Type B pancreatic cell (in vitro differentiated cells): Measurements from ENCODE around the gene EIPR1. TPM values are rescaled to one million over a fixed set of nuclear protein-coding genes. Genes with fewer than 3 reads are reported as not detected.

Experiments used
- DNase-seq: peaks from one replicate; pipeline ENCODE4 v3.0.0; 2021; ENCODE audit warnings: mixed read lengths; ENCODE audit not compliant: unreplicated experiment; ENCODE audit errors: extremely low spot score
- H3K27ac Mint-ChIP-seq: 2 replicates; pipeline ENCODE4 v1.8.0; 2021; ENCODE audit warnings: mild to moderate bottlenecking, mixed read lengths
- H3K27me3 Mint-ChIP-seq: 2 replicates; pipeline ENCODE4 v1.8.0; 2021; ENCODE audit warnings: mixed read lengths
- H3K36me3 Mint-ChIP-seq: 2 replicates; pipeline ENCODE4 v1.8.0; 2021; ENCODE audit warnings: mixed read lengths
- H3K4me1 Mint-ChIP-seq: one replicate; pipeline ENCODE4 v1.8.0; 2021; ENCODE audit warnings: mixed read lengths; ENCODE audit not compliant: unreplicated experiment
- H3K4me3 Mint-ChIP-seq: 2 replicates; pipeline ENCODE4 v1.8.0; 2021; ENCODE audit warnings: mild to moderate bottlenecking, mixed read lengths
- H3K9me3 Mint-ChIP-seq: 2 replicates; pipeline ENCODE4 v1.8.0; 2021; ENCODE audit warnings: mixed read lengths
- total RNA-seq: library from RNA; stranded (reverse); gene quantifications from 2 replicates; pipeline ENCODE4 v1.2.1, GENCODE V29; 2021; ENCODE audit warnings: low replicate concordance
- TF ChIP-seq, protein P1 (sequence below): fragments of 200-600 bp; sonication (generic); conservative IDR thresholded peaks from 2 replicates; pipeline ENCODE4 v1.5.0; 2021; ENCODE audit warnings: antibody characterized with exemption, mild to moderate bottlenecking

EIPR1 gene
- total RNA-seq, 1 donor from 2014 or later, result 24.9 TPM

DNA sequence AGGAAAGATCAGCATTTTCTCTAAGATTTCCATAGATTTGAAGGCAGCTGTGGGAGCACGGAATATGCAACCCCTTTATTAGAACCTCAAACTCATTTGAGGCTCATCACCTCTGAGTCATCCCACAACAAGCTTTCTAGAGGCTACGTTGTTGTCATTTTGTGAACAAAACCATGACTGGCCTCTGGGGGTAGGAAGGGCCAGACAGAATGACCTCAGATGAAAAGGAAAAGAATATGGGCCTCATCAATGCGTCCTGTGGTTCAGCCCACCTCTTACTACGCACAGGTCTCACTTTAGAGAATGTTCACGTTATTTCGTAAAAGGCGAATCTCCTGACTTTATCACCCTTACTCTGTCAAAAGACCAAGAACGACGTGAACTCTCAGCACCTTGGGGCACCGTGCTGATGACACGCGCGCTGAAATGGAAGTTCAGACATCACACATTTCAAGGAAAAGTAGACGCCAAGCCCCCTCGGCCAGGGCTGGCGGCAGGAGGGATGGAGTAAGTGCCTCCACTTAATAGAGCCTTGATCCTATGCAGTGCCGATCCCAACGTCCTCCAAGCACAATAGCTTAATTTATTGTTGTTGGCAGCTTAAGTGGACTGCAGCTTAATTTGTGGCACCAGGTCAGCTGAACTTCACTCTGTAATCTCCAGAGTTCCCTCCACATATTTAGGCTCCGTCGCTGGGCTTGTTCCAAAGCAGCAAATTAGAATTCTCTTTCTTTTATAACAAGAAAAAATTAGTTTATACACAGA lies 208.3 kb downstream of the EIPR1 start:
- TF ChIP-seq, protein P1, sequence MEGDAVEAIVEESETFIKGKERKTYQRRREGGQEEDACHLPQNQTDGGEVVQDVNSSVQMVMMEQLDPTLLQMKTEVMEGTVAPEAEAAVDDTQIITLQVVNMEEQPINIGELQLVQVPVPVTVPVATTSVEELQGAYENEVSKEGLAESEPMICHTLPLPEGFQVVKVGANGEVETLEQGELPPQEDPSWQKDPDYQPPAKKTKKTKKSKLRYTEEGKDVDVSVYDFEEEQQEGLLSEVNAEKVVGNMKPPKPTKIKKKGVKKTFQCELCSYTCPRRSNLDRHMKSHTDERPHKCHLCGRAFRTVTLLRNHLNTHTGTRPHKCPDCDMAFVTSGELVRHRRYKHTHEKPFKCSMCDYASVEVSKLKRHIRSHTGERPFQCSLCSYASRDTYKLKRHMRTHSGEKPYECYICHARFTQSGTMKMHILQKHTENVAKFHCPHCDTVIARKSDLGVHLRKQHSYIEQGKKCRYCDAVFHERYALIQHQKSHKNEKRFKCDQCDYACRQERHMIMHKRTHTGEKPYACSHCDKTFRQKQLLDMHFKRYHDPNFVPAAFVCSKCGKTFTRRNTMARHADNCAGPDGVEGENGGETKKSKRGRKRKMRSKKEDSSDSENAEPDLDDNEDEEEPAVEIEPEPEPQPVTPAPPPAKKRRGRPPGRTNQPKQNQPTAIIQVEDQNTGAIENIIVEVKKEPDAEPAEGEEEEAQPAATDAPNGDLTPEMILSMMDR, result peak; percentile 36
- no peak overlapping the region for H3K4me3 Mint-ChIP-seq
- peaks cover 22% of the 10 kb centered on the region for H3K4me1 Mint-ChIP-seq
- H3K36me3 Mint-ChIP-seq, result peaks cover 24% of the 10 kb centered on the region
- DNase-seq, result no peak
- no peaks in the 10 kb centered on the region for H3K27me3 Mint-ChIP-seq
- peak overlapping the region; percentile 18 for H3K27ac Mint-ChIP-seq
- no peaks in the 10 kb centered on the region for H3K9me3 Mint-ChIP-seq

DNA sequence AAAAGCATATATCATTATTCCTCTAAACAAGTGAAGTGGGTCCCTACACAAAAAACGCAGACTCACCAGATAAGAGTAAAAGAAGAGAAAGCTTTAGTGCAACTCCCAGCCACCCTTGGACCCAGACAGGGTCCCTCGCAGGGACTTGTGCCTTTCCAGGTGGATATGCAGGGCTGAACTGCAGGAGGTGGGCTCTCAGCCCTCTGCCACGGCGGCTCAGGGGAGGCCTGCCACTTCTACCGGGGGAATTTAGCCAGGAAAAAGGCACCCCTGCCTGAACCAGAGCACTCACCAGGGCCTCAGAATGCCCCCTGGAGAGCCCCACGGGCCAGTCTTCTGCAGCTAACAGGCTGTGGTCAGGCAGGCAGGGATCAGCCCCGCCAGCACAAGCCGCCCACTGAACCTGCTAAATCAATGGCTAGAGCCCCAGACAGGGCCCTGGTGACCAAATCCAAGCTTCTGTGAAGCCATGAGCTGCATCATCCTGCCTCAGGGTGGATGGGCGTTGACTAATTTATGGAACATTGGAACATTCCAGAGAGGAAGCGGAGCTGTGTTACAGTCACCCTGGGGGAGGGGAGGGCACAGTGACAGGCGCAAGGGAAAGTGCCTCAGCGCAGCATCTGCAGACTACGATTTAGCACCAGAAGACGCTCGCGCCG lies 209.3 kb downstream of the EIPR1 start:
- TF ChIP-seq, protein P1, result no peak
- Mint-ChIP-seq H3K9me3 (no peaks in the 10 kb centered on the region), H3K27ac (no peak overlapping the region), H3K4me1 (peaks cover 17% of the 10 kb centered on the region), H3K27me3 (no peaks in the 10 kb centered on the region), H3K36me3 (peaks cover 27% of the 10 kb centered on the region), H3K4me3 (no peak overlapping the region)
- DNase-seq, result no peak

DNA sequence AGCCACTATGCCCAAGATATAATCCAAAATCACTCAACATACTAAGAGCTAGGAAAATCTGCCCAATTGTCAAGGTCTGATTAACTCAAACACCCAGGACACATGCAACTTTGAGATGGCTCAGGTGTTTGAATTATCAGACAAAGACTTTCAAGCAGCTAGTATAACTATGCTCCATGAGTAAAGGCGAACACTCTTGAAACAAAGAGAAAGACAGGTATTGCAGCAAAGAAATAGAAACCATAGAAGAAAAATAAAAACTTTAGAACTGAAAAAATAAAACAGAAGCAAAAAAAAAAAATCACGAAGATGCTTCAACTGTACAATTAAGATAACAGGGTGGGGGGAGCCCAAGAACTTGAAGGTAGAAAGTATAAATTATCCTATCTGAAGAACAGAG lies 214.2 kb downstream of the EIPR1 start:
- Mint-ChIP-seq H3K9me3 (no peaks in the 10 kb centered on the region), H3K27me3 (no peaks in the 10 kb centered on the region), H3K27ac (no peak overlapping the region), H3K36me3 (peaks cover 29% of the 10 kb centered on the region), H3K4me3 (no peak overlapping the region), H3K4me1 (peaks cover 4% of the 10 kb centered on the region)
- TF ChIP-seq, protein P1, result no peak
- no peak for DNase-seq

DNA sequence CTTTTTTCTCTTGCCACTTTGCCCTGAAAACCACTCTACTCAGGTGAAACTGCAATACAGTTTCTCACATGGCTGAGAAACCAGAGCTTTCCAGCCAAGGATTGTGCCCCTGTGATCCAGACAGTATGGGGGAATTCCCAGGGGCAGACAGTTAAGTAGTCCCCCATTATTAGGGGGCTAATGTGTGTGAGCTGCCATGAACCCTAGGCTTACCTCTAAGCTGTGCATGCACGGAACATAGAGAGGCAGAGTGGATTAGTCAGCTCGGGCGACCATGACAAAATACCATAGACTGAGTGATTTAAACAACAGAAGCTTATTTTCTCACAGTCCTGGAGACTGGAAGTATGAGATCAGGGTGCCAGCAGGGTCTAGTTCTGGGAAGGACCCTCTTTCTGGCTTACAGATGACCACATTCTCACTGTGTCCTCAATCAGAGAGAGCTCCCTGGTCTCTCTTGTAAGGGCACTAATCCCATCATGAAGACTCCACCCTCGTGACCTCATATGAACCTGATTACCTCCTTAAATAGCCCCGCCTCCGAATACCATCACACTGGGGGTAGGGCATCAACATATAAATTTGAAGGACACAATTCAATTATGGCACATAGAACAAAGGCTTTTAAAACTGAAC lies 215.1 kb downstream of the EIPR1 start:
- Mint-ChIP-seq H3K4me1 (peaks cover 4% of the 10 kb centered on the region), H3K9me3 (no peaks in the 10 kb centered on the region), H3K4me3 (no peak overlapping the region), H3K27ac (no peak overlapping the region), H3K36me3 (peaks cover 31% of the 10 kb centered on the region), H3K27me3 (no peaks in the 10 kb centered on the region)
- DNase-seq, result no peak
- TF ChIP-seq, protein P1, result no peak

DNA sequence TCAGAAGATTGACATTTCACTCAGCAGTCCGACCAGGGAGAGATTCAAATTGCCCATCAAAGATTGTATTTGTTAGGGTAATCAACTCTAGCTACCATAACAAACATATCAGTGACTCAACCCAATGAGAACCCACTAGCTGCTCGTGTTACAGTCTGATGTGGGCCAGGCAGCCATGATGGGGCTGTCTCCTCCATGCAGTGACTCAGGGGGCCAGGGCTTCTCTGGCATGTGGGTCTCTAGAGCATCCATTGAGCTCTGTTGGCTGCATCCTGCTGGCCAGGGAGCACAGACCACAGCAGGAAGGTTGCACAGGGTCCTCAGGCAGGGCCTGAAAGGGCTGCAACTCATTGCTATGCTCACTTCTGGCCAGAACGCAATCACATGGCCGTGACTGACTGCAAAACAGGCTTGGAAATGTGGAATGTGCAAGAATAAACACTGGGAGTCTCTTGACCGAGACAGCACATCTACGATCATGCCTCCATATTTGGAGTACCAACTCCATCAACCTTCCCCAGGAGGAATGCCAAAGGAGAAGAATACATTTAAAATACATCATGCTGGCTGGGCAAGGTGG lies 216.8 kb downstream of the EIPR1 start:
- no peak for DNase-seq
- TF ChIP-seq, protein P1, result no peak
- Mint-ChIP-seq H3K4me3 (no peak overlapping the region), H3K27me3 (no peaks in the 10 kb centered on the region), H3K4me1 (peaks cover 4% of the 10 kb centered on the region), H3K36me3 (peaks cover 25% of the 10 kb centered on the region), H3K9me3 (no peaks in the 10 kb centered on the region), H3K27ac (no peak overlapping the region)
